Liver (tissue), 9 donors: ENCODE measurements around the gene UFD1. TPM values are rescaled to one million over a fixed set of nuclear protein-coding genes. Genes with fewer than 3 reads are reported as not detected.
"Not testable (repeated sequence)": the region's sequence is repeated elsewhere in the genome, so short reads cannot be mapped to it uniquely, and the experiment has no call there.

Experiments used
- DNase-seq: peaks from one replicate; pipeline ENCODE4 v3.0.0-alpha.2; 2017; ENCODE audit warnings: low spot score
- H3K27ac ChIP-seq, 2 donors: one replicate each; pipeline ENCODE4 v1.7.0; 2013; ENCODE audit warnings: inconsistent platforms in 2 of 2, low read length in 2 of 2, control low read depth in 1 of 2, low read depth in 1 of 2, mild to moderate bottlenecking in 1 of 2
- H3K27me3 ChIP-seq, 4 donors: one replicate each; pipeline versions ENCODE4 v1.6.1 to v1.7.0; 2013; ENCODE audit warnings: low read length in 3 of 4, inconsistent platforms in 1 of 4, mild to moderate bottlenecking in 1 of 4, moderate library complexity in 1 of 4; ENCODE audit not compliant: control insufficient read depth in 4 of 4, insufficient read depth in 4 of 4
- H3K36me3 ChIP-seq, 4 donors: one replicate each; pipeline versions ENCODE4 v1.6.1 to v1.7.0; 2013; ENCODE audit warnings: low read length in 3 of 4, mild to moderate bottlenecking in 3 of 4, low read depth in 1 of 4, moderate library complexity in 1 of 4; ENCODE audit not compliant: control insufficient read depth in 4 of 4, insufficient read depth in 3 of 4
- H3K4me1 ChIP-seq, 4 donors: one replicate each; pipeline versions ENCODE4 v1.6.1 to v1.7.0; 2013; ENCODE audit warnings: low read length in 3 of 4, mild to moderate bottlenecking in 3 of 4, moderate library complexity in 1 of 4; ENCODE audit not compliant: control insufficient read depth in 4 of 4, insufficient read depth in 4 of 4
- H3K4me3 ChIP-seq, 3 donors: one replicate each; pipeline versions ENCODE4 v1.6.1 to v1.7.0; 2013; ENCODE audit warnings: low read length in 3 of 3, control low read depth in 1 of 3, low read depth in 1 of 3, mild to moderate bottlenecking in 1 of 3
- H3K9ac ChIP-seq, 2 donors: one replicate each; pipeline ENCODE4 v1.7.0; 2013; ENCODE audit warnings: low read length in 2 of 2, mild to moderate bottlenecking in 2 of 2, moderate library complexity in 2 of 2, control low read depth in 1 of 2, low read depth in 1 of 2
- H3K9me3 ChIP-seq, 4 donors: one replicate each; pipeline versions ENCODE4 v1.6.1 to v1.7.0; 2013; ENCODE audit warnings: low read length in 3 of 4; ENCODE audit not compliant: control insufficient read depth in 4 of 4
- ATF3 ChIP-seq: IDR thresholded peaks from 2 replicates; pipeline ENCODE4 v1.6.1; 2016; ENCODE audit warnings: antibody characterized with exemption
- EGR1 ChIP-seq, 2 donors: IDR thresholded peaks; 2 replicates each; pipeline ENCODE4 v1.6.1; 2016 to 2018; ENCODE audit warnings: antibody characterized with exemption in 2 of 2, low read depth in 2 of 2
- FOXA1 ChIP-seq: IDR thresholded peaks from 2 replicates; pipeline ENCODE4 v1.6.1; 2016; ENCODE audit warnings: antibody characterized with exemption
- FOXA2 ChIP-seq: IDR thresholded peaks from 2 replicates; pipeline ENCODE4 v1.6.1; 2016; ENCODE audit warnings: antibody characterized with exemption
- GABPA ChIP-seq, 2 donors: IDR thresholded peaks in 1 of 2; conservative IDR thresholded peaks in 1 of 2; 2 replicates each; pipeline ENCODE4 v1.6.1; 2016; ENCODE audit warnings: antibody characterized with exemption in 2 of 2, mild to moderate bottlenecking in 1 of 2, moderate library complexity in 1 of 2
- HNF4A ChIP-seq, 2 donors: conservative IDR thresholded peaks; 2 replicates each; pipeline ENCODE4 v1.6.1; 2016; ENCODE audit warnings: antibody characterized with exemption in 2 of 2, mild to moderate bottlenecking in 2 of 2
- HNF4G ChIP-seq: IDR thresholded peaks from 2 replicates; pipeline ENCODE4 v1.6.1; 2016; ENCODE audit warnings: antibody characterized with exemption
- JUND ChIP-seq, 2 donors: IDR thresholded peaks; 2 replicates each; pipeline ENCODE4 v1.6.1; 2016; ENCODE audit warnings: antibody characterized with exemption in 2 of 2
- MAX ChIP-seq: IDR thresholded peaks from 2 replicates; pipeline ENCODE4 v1.6.1; 2016; ENCODE audit warnings: antibody characterized with exemption
- NR2F2 ChIP-seq: IDR thresholded peaks from 2 replicates; pipeline ENCODE4 v1.6.1; 2016; ENCODE audit warnings: antibody characterized with exemption
- RAD21 ChIP-seq, 2 donors: IDR thresholded peaks; 2 replicates each; pipeline ENCODE4 v1.6.1; 2016; ENCODE audit warnings: antibody characterized with exemption in 2 of 2, mild to moderate bottlenecking in 2 of 2
- REST ChIP-seq: IDR thresholded peaks from 2 replicates; pipeline ENCODE4 v1.6.1; 2016; ENCODE audit warnings: antibody characterized with exemption, mild to moderate bottlenecking
- RXRA ChIP-seq, 2 donors: IDR thresholded peaks; 2 replicates each; pipeline ENCODE4 v1.6.1; 2017 to 2018; ENCODE audit warnings: antibody characterized with exemption in 2 of 2, mild to moderate bottlenecking in 1 of 2
- TAF1 ChIP-seq: conservative IDR thresholded peaks from 2 replicates; pipeline ENCODE4 v1.6.1; 2016; ENCODE audit warnings: antibody characterized with exemption, mild to moderate bottlenecking
- YY1 ChIP-seq: IDR thresholded peaks from 2 replicates; pipeline ENCODE4 v1.6.1; 2016; ENCODE audit warnings: antibody characterized with exemption, mild to moderate bottlenecking
- ZBTB33 ChIP-seq: IDR thresholded peaks from 2 replicates; pipeline ENCODE4 v1.6.1; 2016; ENCODE audit warnings: antibody characterized with exemption
- WGBS: extraction: QIAGEN DNeasy Blood & Tissue Kit; methylation state at CpG from one replicate; pipeline ENCODE4 v1.1.7; 2013; 5-methylcytosine and 5-hydroxymethylcytosine counted together
- polyA plus RNA-seq, 2 donors: library from polyadenylated mRNA; stranded (reverse) in 1 of 2; unstranded in 1 of 2; fragments of 200-250 nt in 1 of 2; fragments of >200 nt in 1 of 2; fragmentation: Nextera tagmentation in 1 of 2; extraction: Ambion mirVana in 1 of 2; gene quantifications; one replicate each; pipeline versions ENCODE4 v1.2.1 to v1.2.3, GENCODE V29; 2013 to 2015
- total RNA-seq, 2 donors: library from RNA; depleted of rRNA; stranded (reverse); fragments of >200 nt; gene quantifications; one replicate each; pipeline ENCODE4 v1.2.3, GENCODE V29; 2014
- donor health status: healthy.
- donor health status: healthy.
- donor health status: healthy.
- donor health status: healthy.
- donor health status: healthy.

UFD1 gene
- total and polyA plus RNA-seq, 4 donors: 28.2 to 64.2 (median 54.6) TPM

- TF ChIP-seq HNF4G (no peak), EGR1 (IDR thresholded peaks at IDR 0.05; ENCODE audit: low read depth in 2 of 2) (no peak), MAX (no peak)
These were observed 32.2 kb downstream of the UFD1 start (continued) for GRCh38 chr22:19446603-19447329.

- H3K36me3 ChIP-seq: peaks cover 0 to 13% (median 6%) of the 10 kb centered on the region in 4 donors
- not testable (repeated sequence) for H3K27me3 ChIP-seq, H3K4me3 ChIP-seq, H3K9ac ChIP-seq, H3K9me3 ChIP-seq, H3K27ac ChIP-seq, DNase-seq
- H3K4me1 ChIP-seq: peaks cover 4 to 21% (median 14%) of the 10 kb centered on the region in 4 donors
- WGBS: 94% methylated on average over 9 of the region's 9 CpGs
These were observed 33.6 kb downstream of the UFD1 start for GRCh38 chr22:19445279-19445982.

- H3K36me3 ChIP-seq: peaks cover 0 to 13% (median 4%) of the 10 kb centered on the region in 4 donors
- TF ChIP-seq NR2F2: no peak
- TF ChIP-seq FOXA2: no peak
- no peak for TF ChIP-seq EGR1 (IDR thresholded peaks at IDR 0.05; ENCODE audit: low read depth in 2 of 2)
- no peak for TF ChIP-seq RXRA (IDR thresholded peaks at IDR 0.05)
- TF ChIP-seq RAD21 (IDR thresholded peaks at IDR 0.05): no peak
- H3K27me3 ChIP-seq: no peaks in the 10 kb centered on the region
- H3K27ac ChIP-seq: no peak overlapping the region
- no peak overlapping the region for H3K9ac ChIP-seq
- H3K9me3 ChIP-seq: no peaks in the 10 kb centered on the region
- WGBS: 82% methylated on average over 7 of the region's 7 CpGs
- H3K4me3 ChIP-seq: no peak overlapping the region
- DNase-seq: no peak
- peaks cover 4 to 23% (median 12%) of the 10 kb centered on the region in 4 donors for H3K4me1 ChIP-seq
These were observed 35.3 kb downstream of the UFD1 start for GRCh38 chr22:19443544-19444211.

GRCh38 chr22:19442166-19442565 is 36.8 kb downstream of the UFD1 start:
- H3K27ac ChIP-seq: no peak overlapping the region
- H3K9me3 ChIP-seq: no peaks in the 10 kb centered on the region
- no peak for TF ChIP-seq HNF4G
- no peak for TF ChIP-seq REST
- TF ChIP-seq JUND (IDR thresholded peaks at IDR 0.05): no peak
- TF ChIP-seq TAF1: no peak
- TF ChIP-seq RAD21 (IDR thresholded peaks at IDR 0.05): no peak
- no peak for TF ChIP-seq MAX
- TF ChIP-seq ATF3: no peak
- no peak for TF ChIP-seq FOXA2
- no peak for TF ChIP-seq ZBTB33
- no peak for TF ChIP-seq GABPA (IDR thresholded peaks at IDR 0.05 in 1 of 2, conservative IDR thresholded peaks at IDR 0.05 in 1 of 2)
- TF ChIP-seq NR2F2: no peak
- no peak for TF ChIP-seq HNF4A (conservative IDR thresholded peaks at IDR 0.05)
- no peak for TF ChIP-seq YY1
- TF ChIP-seq EGR1 (IDR thresholded peaks at IDR 0.05; ENCODE audit: low read depth in 2 of 2): no peak
- TF ChIP-seq FOXA1: no peak
- H3K4me3 ChIP-seq: no peak overlapping the region
- H3K4me1 ChIP-seq: peaks cover 0 to 17% (median 7%) of the 10 kb centered on the region in 4 donors
- 96% methylated on average over 2 of the region's 2 CpGs for WGBS
- no peak overlapping the region for H3K9ac ChIP-seq
- H3K27me3 ChIP-seq: no peaks in the 10 kb centered on the region
- DNase-seq: no peak
- H3K36me3 ChIP-seq: peaks cover 0 to 13% (median 4%) of the 10 kb centered on the region in 4 donors
